Naive thymus-derived CD4-positive, alpha-beta T cell (primary cell): ENCODE data around the gene SCT. TPM values are rescaled to one million over a fixed set of nuclear protein-coding genes. Genes with fewer than 3 reads are reported as not detected.
A peak's percentile ranks its signal among the peaks of the same experiment; 100 is the strongest.

Source experiments
- ATAC-seq: fragments of 150-1000 bp; cut with Tn5 transposase; 2 replicates; pipeline ENCODE4 v1.10.0; 2021; ENCODE audit warnings: mild to moderate bottlenecking, moderate library complexity
- CTCF ChIA-PET: fragments of 350-600 bp; sonication (Branson Sonifier 250); formaldehyde crosslinking; loops from one replicate; lab custom pipeline; 2021; ENCODE audit warnings: antibody characterized with exemption; lab: Charles Lee
- POLR2A ChIA-PET: fragments of 350-600 bp; sonication (Branson Sonifier 250); formaldehyde crosslinking; loops from one replicate; lab custom pipeline; 2021; ENCODE audit warnings: antibody characterized with exemption, inconsistent platforms; lab: Charles Lee
- DNase-seq, 9 donors: peaks; one replicate each; pipeline versions ENCODE4 v3.0.0 to v3.0.0-alpha.2; 2020 to 2022; ENCODE audit warnings: mixed read lengths in 1 of 9
- H3K27ac ChIP-seq: one replicate; pipeline ENCODE4 v1.7.0; 2013; ENCODE audit warnings: mild to moderate bottlenecking, low read depth, low read length, moderate library complexity
- H3K27me3 ChIP-seq, 2 donors: one replicate each; pipeline ENCODE4 v1.7.0; 2013; ENCODE audit warnings: low read length in 2 of 2, mild to moderate bottlenecking in 2 of 2, moderate library complexity in 2 of 2; ENCODE audit not compliant: control insufficient read depth in 2 of 2, insufficient read depth in 2 of 2
- H3K36me3 ChIP-seq, 3 experiments: 1 replicate in 2 of 3; 2 replicates in 1 of 3; pipeline ENCODE4 v1.7.0; 2013; ENCODE audit warnings: low read length in 3 of 3, mild to moderate bottlenecking in 3 of 3, moderate library complexity in 1 of 3; ENCODE audit not compliant: insufficient read depth in 3 of 3, control insufficient read depth in 2 of 3
- H3K4me1 ChIP-seq, 2 donors: one replicate each; pipeline ENCODE4 v1.7.0; 2013; ENCODE audit warnings: low read length in 2 of 2, mild to moderate bottlenecking in 2 of 2, moderate library complexity in 1 of 2; ENCODE audit not compliant: control insufficient read depth in 2 of 2, insufficient read depth in 2 of 2
- H3K4me3 ChIP-seq: 2 replicates; pipeline ENCODE4 v1.7.0; 2013; ENCODE audit warnings: mild to moderate bottlenecking, low read length
- H3K9me3 ChIP-seq, 3 experiments: 1 replicate in 2 of 3; 2 replicates in 1 of 3; pipeline ENCODE4 v1.7.0; 2013; ENCODE audit warnings: low read length in 3 of 3; ENCODE audit not compliant: control insufficient read depth in 2 of 3
- H3K27ac Mint-ChIP-seq, 9 donors: one replicate each; pipeline ENCODE4 v1.8.0; 2020 to 2022; ENCODE audit warnings: mixed read lengths in 9 of 9, mild to moderate bottlenecking in 8 of 9, moderate library complexity in 5 of 9, inconsistent platforms in 2 of 9
- H3K27me3 Mint-ChIP-seq, 5 donors: one replicate each; pipeline ENCODE4 v1.8.0; 2021 to 2022; ENCODE audit warnings: mixed read lengths in 5 of 5, mild to moderate bottlenecking in 1 of 5
- H3K36me3 Mint-ChIP-seq, 5 donors: one replicate each; pipeline ENCODE4 v1.8.0; 2020 to 2022; ENCODE audit warnings: mixed read lengths in 5 of 5, mild to moderate bottlenecking in 3 of 5, inconsistent platforms in 1 of 5
- H3K4me1 Mint-ChIP-seq, 7 donors: one replicate each; pipeline ENCODE4 v1.8.0; 2020 to 2022; ENCODE audit warnings: mixed read lengths in 7 of 7, mild to moderate bottlenecking in 3 of 7, inconsistent platforms in 1 of 7
- H3K4me3 Mint-ChIP-seq, 10 donors: one replicate each; pipeline ENCODE4 v1.8.0; 2020 to 2022; ENCODE audit warnings: mild to moderate bottlenecking in 10 of 10, mixed read lengths in 10 of 10, moderate library complexity in 6 of 10, inconsistent platforms in 2 of 10
- H3K9me3 Mint-ChIP-seq, 11 donors: one replicate each; pipeline ENCODE4 v1.8.0; 2020 to 2022; ENCODE audit warnings: mixed read lengths in 11 of 11, mild to moderate bottlenecking in 4 of 11, inconsistent platforms in 1 of 11, moderate library complexity in 1 of 11
- intact Hi-C, 2 donors: fragments of 100-400 bp; cut with micrococcal nuclease; formaldehyde crosslinking; loops; one replicate each; pipeline ENCODE4 v1.15.1; 2023
- polyA plus RNA-seq, 2 donors: library from polyadenylated mRNA; unstranded; fragments of 300-500 nt; fragmentation: Illumina TruSeq; gene quantifications; one replicate each; pipeline ENCODE4 v1.2.3, GENCODE V29; 2021
- total RNA-seq, 6 experiments: library from RNA in 5 of 6; stranded (reverse) in 5 of 6; gene quantifications; 1 replicate in 5 of 6; 2 replicates in 1 of 6; pipeline ENCODE4 v1.2.3 and lab custom pipeline; 2021 to 2026

Gene SCT
- total and polyA plus RNA-seq, 7 experiments from 2014 or later: not detected

DNA sequence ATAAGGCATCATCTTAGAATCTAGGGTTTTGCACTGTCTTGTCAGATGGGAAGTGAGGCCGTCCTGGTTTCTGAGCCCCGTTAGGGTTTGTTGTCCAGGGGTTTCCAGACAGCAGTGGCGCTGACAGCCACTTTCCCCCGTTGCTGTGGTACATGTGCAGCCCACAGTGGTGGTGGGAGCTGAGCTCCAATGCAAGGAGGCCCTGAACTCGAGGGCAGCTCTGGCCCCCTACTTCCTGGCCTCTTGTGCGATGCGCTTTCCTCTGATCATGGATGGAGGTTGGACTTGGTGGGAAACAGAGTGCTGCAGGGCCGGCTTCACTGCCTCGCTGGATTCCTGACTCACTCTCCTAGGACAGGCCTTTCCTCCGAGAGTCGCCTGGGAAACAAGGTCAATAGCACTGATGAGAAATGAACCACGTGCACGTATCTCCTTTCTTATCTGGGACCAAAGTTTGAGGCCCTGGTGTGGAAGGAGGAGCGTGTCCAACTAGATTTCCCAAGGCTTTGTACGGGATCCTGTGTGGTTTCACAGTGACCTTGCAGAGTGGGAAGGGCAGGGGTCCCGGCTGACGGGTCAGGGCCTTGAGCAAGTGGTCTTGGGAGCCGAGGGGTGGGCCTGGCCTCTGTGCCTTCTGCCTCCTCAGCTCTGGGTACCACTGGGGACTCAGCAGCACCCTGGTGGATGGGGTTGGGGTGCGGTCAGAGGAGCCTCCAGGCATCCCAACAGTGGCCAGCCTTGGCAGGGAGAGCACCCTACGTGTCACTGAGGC, 47.0 kb downstream of the SCT start:
- CTCF ChIA-PET: no interaction called here
- Histone ChIP-seq H3K4me3 (no peak overlapping the region), H3K36me3 (peaks cover 0 to 46% (median 12%) of the 10 kb centered on the region in 3 experiments), H3K9me3 (no peaks in the 10 kb centered on the region), H3K27ac (no peak overlapping the region), H3K27me3 (no peaks in the 10 kb centered on the region), H3K4me1 (peaks cover 26 to 34% of the 10 kb centered on the region in 2 donors)
- POLR2A ChIA-PET: no interaction called here
- Mint-ChIP-seq H3K36me3 (peaks cover 0 to 17% (median 4%) of the 10 kb centered on the region in 5 donors), H3K27me3 (peaks cover 0 to 2% (median 0%) of the 10 kb centered on the region in 5 donors), H3K4me1 (peaks cover 36 to 56% (median 43%) of the 10 kb centered on the region in 7 donors), H3K9me3 (no peaks in the 10 kb centered on the region), H3K4me3 (peak overlapping the region in 9 of 10 donors; percentile 29 to 94 (median 47)), H3K27ac (peak overlapping the region in 3 of 9 donors; percentile 43 to 62 (median 53))
- ATAC-seq: no peak
- intact Hi-C loops: loop anchor here in 1 of 2 donors (5.0 kb wide), 1 partner anchor 343 kb away; the partner anchor contains the start of genes PSMD13 and SIRT3
- DNase-seq: no peak

DNA sequence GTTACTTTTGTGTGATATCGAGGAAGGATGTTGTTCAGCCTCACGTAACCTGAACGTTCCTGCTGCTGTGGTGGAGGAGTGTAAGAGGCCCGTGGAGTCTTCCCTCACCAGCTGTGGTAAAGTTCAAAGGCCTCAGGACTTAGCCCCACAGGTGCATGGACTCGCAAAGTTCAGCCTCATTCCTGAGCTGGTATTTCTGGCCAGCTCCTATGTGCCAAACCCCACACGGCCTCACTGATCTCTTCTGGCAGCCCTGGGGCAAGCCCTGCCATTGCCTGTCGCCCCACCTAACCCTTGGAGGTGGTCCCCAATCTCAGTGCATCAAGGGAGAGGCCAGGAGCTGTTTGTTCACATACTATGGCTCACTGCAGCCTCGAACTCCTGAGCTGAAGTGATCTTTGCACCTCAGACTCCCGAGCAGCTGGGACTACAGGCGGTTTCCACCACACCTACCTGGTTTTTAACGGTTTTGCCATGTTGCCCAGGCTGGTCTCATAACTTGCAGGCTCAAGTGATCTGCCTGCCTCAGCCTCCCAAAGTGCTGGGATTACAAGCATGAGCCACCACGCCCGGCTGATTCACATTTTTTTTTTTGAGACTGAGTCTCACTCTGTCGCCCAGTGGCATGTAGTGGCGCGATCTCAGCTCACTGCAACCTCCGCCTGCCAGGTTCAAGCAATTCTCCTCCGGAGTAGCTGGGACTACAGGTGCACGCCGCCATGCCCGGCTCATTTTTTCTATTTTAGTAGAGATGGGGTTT, 48.5 kb downstream of the SCT start:
- peaks cover 0 to 12% (median 4%) of the 10 kb centered on the region in 5 donors for H3K36me3 Mint-ChIP-seq
- no peak for ATAC-seq
- H3K27me3 Mint-ChIP-seq: peaks cover 0 to 9% (median 0%) of the 10 kb centered on the region in 5 donors
- H3K4me3 ChIP-seq: peak overlapping the region; percentile 70
- peaks cover 48 to 68% (median 55%) of the 10 kb centered on the region in 7 donors for H3K4me1 Mint-ChIP-seq
- no peaks in the 10 kb centered on the region for H3K27me3 ChIP-seq
- H3K36me3 ChIP-seq: peaks cover 0 to 35% (median 3%) of the 10 kb centered on the region in 3 experiments
- peak overlapping the region; percentile 72 to 94 (median 88) for H3K4me3 Mint-ChIP-seq
- peaks cover 26 to 44% of the 10 kb centered on the region in 2 donors for H3K4me1 ChIP-seq
- no peaks in the 10 kb centered on the region for H3K9me3 ChIP-seq
- CTCF ChIA-PET: interaction anchor here (1.0 to 1.4 kb wide), 2 partner anchors 23 to 146 kb away, joined by 3 read pairs; no protein-coding TSS in a partner anchor
- H3K9me3 Mint-ChIP-seq: no peaks in the 10 kb centered on the region
- intact Hi-C loops: loop anchor here in 1 of 2 donors (5.0 kb wide), 1 partner anchor 341 kb away; the partner anchor contains the start of genes PSMD13 and SIRT3
- peak overlapping the region in 7 of 9 donors; percentile 19 to 87 (median 77) for H3K27ac Mint-ChIP-seq
- H3K27ac ChIP-seq: peak overlapping the region; percentile 14
- POLR2A ChIA-PET: interaction anchor here (0.5 to 2.0 kb wide), 6 partner anchors 8 to 117 kb away, joined by 3 to 8 read pairs (median 3); partner anchors contain the start of gene TMEM80
- no peak for DNase-seq

DNA sequence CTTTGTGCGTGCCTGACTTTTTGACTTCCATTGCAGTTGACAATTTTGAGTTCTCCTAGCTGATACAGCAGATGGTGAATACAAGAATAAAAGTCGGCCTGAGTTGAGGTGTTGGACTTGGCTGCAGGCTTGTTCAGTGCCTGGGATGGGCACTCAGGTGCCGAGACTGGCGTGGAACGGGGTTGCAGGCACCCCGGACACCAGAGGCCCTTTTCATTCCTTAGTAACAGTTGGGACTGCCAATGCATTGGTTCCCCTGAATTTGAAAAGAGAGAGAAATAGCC, 49.4 kb downstream of the SCT start:
- Histone ChIP-seq H3K4me1 (peaks cover 26 to 44% of the 10 kb centered on the region in 2 donors), H3K36me3 (peaks cover 0 to 27% (median 3%) of the 10 kb centered on the region in 3 experiments), H3K9me3 (no peaks in the 10 kb centered on the region), H3K4me3 (peak overlapping the region; percentile 70), H3K27me3 (no peaks in the 10 kb centered on the region), H3K27ac (peak overlapping the region; percentile 98)
- Mint-ChIP-seq H3K27me3 (peaks cover 0 to 9% (median 0%) of the 10 kb centered on the region in 5 donors), H3K9me3 (no peaks in the 10 kb centered on the region), H3K27ac (peak overlapping the region; percentile 66 to 87 (median 72)), H3K4me1 (peaks cover 48 to 68% (median 55%) of the 10 kb centered on the region in 7 donors), H3K4me3 (peak overlapping the region; percentile 72 to 94 (median 88)), H3K36me3 (peaks cover 0 to 12% (median 4%) of the 10 kb centered on the region in 5 donors)
- ChIA-PET CTCF (interaction anchor here (1.4 kb wide), 1 partner anchor 22 kb away, joined by 3 read pairs; no protein-coding TSS in a partner anchor), POLR2A (interaction anchor here (0.5 to 3.4 kb wide), 7 partner anchors 8 to 38 kb away, joined by 3 to 14 read pairs (median 3); partner anchors contain the start of gene IRF7)
- ATAC-seq (no peak), DNase-seq (no peak)
- intact Hi-C loops: loop anchor here (2.0 to 5.0 kb wide), 5 partner anchors 199 to 371 kb away; partner anchors contain the start of genes BET1L (in 1 of the 2), CHID1 (in 1 of the 2), GATD1 (in 1 of the 2) and PSMD13 (in 1 of the 2)

DNA sequence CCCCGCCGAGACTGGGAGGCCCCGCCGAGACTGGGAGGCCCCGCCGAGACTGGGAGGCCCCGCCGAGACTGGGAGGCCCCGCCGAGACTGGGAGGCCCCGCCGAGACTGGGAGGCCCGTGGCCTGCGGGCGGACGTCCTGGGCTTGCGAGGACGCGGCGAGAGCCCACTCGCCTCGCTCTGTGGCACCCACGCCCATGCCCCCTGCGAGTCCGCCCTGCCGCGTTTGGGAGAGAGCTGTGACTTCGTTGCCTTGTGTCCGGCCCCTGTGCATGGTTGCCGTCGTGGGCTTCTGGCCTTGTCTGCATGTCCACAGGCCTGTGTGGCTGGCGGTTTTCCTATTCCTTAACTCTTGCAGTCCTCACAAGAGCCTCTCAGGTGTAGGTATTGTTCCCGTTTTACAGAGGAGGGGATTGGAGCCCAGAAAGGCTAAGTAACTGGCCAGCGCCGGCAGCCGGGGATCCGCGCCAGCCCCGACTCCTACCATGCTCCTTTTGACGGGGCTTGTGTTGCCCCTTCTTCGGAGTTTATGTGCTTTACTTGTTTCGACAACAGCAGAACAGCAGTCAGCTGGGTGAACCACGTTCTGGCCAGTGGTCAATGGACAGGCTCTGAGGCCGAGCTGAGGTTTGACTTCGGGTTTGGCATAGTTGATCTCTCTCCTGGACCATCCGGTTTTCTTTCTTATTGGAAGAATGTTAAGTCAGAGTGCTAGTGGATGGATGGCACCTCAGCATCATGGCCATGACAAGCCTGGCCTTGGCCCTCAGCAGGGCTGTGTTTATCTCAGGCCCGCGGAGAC, 50.0 kb downstream of the SCT start:
- H3K9me3 ChIP-seq: no peaks in the 10 kb centered on the region
- H3K36me3 Mint-ChIP-seq: peaks cover 0 to 12% (median 4%) of the 10 kb centered on the region in 5 donors
- H3K4me3 Mint-ChIP-seq: peak overlapping the region; percentile 72 to 94 (median 88)
- POLR2A ChIA-PET: interaction anchor here (0.7 to 3.4 kb wide), 6 partner anchors 8 to 39 kb away, joined by 3 to 14 read pairs (median 4); partner anchors contain the start of gene IRF7
- peaks cover 0 to 23% (median 3%) of the 10 kb centered on the region in 3 experiments for H3K36me3 ChIP-seq
- peak overlapping the region; percentile 66 to 87 (median 72) for H3K27ac Mint-ChIP-seq
- H3K4me1 ChIP-seq: peaks cover 26 to 44% of the 10 kb centered on the region in 2 donors
- peak overlapping the region; percentile 70 for H3K4me3 ChIP-seq
- H3K27ac ChIP-seq: peak overlapping the region; percentile 98
- CTCF ChIA-PET: interaction anchor here (1.4 kb wide), 1 partner anchor 22 kb away, joined by 3 read pairs; no protein-coding TSS in a partner anchor
- intact Hi-C loops: loop anchor here (1.0 to 5.0 kb wide), 16 partner anchors 9 to 370 kb away; partner anchors contain the start of genes DEAF1 (in 2 of the 2), LMNTD2 (in 2 of the 2), RASSF7 (in 2 of the 2) and RPLP2 (in 2 of the 2)
- no peak for ATAC-seq
- peaks cover 0 to 9% (median 0%) of the 10 kb centered on the region in 5 donors for H3K27me3 Mint-ChIP-seq
- H3K9me3 Mint-ChIP-seq: no peaks in the 10 kb centered on the region
- peaks cover 48 to 68% (median 55%) of the 10 kb centered on the region in 7 donors for H3K4me1 Mint-ChIP-seq
- no peaks in the 10 kb centered on the region for H3K27me3 ChIP-seq
- DNase-seq: no peak
